Measurements from ENCODE around the gene SLC30A2. TPM values are rescaled to one million over a fixed set of nuclear protein-coding genes. Genes with fewer than 3 reads are reported as not detected.

Gene SLC30A2
- total and polyA plus RNA-seq, 9 of the 15 experiments (the other 6 are each of a cell fraction or from before 2014, with no cell fraction given): 0.01 to 0.18 (median 0.06) TPM; not detected in 3

GRCh38 chr1:26035959-26036755 is 9.8 kb downstream of the SLC30A2 start (continued):
- TF ChIP-seq BACH1 (tag; IDR thresholded peaks at IDR 0.05) (no peak), KLF6 (CRISPR knock-in tag; IDR thresholded peaks at IDR 0.05; ENCODE audit: borderline replicate concordance) (no peak), TCF7L2 (IDR thresholded peaks at IDR 0.05; ENCODE audit: low read depth, low read length) (no peak), RBM14 (IDR thresholded peaks at IDR 0.05; ENCODE audit: borderline replicate concordance, insufficient read depth, low read depth, low read length) (no peak), PRMT5 (CRISPR knock-in tag; IDR thresholded peaks at IDR 0.05) (no peak), NEUROD1 (IDR thresholded peaks at IDR 0.05; ENCODE audit: borderline replicate concordance, low read depth, low read length, partially characterized antibody) (no peak), PML (IDR thresholded peaks at IDR 0.05; ENCODE audit: low read length) (no peak), PHF8 (IDR thresholded peaks at IDR 0.05; ENCODE audit: borderline replicate concordance, low read length) (no peak), RB1 (IDR thresholded peaks at IDR 0.05; ENCODE audit: low read depth) (peak; percentile 96), CC2D1A (IDR thresholded peaks at IDR 0.05) (peak; percentile 81), KLF10 (CRISPR knock-in tag; IDR thresholded peaks at IDR 0.05) (no peak), FOXM1 (IDR thresholded peaks at IDR 0.05; ENCODE audit: low read depth) (no peak), FOXM1 (CRISPR knock-in tag; IDR thresholded peaks at IDR 0.05; ENCODE audit: low read depth) (no peak)
- TF ChIP-seq, protein P1, sequence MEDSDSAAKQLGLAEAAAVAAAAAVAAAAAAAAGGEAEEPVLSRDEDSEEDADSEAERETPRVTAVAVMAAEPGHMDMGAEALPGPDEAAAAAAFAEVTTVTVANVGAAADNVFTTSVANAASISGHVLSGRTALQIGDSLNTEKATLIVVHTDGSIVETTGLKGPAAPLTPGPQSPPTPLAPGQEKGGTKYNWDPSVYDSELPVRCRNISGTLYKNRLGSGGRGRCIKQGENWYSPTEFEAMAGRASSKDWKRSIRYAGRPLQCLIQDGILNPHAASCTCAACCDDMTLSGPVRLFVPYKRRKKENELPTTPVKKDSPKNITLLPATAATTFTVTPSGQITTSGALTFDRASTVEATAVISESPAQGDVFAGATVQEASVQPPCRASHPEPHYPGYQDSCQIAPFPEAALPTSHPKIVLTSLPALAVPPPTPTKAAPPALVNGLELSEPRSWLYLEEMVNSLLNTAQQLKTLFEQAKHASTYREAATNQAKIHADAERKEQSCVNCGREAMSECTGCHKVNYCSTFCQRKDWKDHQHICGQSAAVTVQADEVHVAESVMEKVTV (CRISPR knock-in tag; IDR thresholded peaks at IDR 0.05): peak; percentile 97
- TF ChIP-seq, protein P2, sequence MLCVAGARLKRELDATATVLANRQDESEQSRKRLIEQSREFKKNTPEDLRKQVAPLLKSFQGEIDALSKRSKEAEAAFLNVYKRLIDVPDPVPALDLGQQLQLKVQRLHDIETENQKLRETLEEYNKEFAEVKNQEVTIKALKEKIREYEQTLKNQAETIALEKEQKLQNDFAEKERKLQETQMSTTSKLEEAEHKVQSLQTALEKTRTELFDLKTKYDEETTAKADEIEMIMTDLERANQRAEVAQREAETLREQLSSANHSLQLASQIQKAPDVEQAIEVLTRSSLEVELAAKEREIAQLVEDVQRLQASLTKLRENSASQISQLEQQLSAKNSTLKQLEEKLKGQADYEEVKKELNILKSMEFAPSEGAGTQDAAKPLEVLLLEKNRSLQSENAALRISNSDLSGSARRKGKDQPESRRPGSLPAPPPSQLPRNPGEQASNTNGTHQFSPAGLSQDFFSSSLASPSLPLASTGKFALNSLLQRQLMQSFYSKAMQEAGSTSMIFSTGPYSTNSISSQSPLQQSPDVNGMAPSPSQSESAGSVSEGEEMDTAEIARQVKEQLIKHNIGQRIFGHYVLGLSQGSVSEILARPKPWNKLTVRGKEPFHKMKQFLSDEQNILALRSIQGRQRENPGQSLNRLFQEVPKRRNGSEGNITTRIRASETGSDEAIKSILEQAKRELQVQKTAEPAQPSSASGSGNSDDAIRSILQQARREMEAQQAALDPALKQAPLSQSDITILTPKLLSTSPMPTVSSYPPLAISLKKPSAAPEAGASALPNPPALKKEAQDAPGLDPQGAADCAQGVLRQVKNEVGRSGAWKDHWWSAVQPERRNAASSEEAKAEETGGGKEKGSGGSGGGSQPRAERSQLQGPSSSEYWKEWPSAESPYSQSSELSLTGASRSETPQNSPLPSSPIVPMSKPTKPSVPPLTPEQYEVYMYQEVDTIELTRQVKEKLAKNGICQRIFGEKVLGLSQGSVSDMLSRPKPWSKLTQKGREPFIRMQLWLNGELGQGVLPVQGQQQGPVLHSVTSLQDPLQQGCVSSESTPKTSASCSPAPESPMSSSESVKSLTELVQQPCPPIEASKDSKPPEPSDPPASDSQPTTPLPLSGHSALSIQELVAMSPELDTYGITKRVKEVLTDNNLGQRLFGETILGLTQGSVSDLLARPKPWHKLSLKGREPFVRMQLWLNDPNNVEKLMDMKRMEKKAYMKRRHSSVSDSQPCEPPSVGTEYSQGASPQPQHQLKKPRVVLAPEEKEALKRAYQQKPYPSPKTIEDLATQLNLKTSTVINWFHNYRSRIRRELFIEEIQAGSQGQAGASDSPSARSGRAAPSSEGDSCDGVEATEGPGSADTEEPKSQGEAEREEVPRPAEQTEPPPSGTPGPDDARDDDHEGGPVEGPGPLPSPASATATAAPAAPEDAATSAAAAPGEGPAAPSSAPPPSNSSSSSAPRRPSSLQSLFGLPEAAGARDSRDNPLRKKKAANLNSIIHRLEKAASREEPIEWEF (CRISPR knock-in tag; IDR thresholded peaks at IDR 0.05): no peak
- TF ChIP-seq, protein P3, sequence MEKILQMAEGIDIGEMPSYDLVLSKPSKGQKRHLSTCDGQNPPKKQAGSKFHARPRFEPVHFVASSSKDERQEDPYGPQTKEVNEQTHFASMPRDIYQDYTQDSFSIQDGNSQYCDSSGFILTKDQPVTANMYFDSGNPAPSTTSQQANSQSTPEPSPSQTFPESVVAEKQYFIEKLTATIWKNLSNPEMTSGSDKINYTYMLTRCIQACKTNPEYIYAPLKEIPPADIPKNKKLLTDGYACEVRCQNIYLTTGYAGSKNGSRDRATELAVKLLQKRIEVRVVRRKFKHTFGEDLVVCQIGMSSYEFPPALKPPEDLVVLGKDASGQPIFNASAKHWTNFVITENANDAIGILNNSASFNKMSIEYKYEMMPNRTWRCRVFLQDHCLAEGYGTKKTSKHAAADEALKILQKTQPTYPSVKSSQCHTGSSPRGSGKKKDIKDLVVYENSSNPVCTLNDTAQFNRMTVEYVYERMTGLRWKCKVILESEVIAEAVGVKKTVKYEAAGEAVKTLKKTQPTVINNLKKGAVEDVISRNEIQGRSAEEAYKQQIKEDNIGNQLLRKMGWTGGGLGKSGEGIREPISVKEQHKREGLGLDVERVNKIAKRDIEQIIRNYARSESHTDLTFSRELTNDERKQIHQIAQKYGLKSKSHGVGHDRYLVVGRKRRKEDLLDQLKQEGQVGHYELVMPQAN (IDR thresholded peaks at IDR 0.05; ENCODE audit: borderline replicate concordance): no peak
- TF ChIP-seq, protein P4, sequence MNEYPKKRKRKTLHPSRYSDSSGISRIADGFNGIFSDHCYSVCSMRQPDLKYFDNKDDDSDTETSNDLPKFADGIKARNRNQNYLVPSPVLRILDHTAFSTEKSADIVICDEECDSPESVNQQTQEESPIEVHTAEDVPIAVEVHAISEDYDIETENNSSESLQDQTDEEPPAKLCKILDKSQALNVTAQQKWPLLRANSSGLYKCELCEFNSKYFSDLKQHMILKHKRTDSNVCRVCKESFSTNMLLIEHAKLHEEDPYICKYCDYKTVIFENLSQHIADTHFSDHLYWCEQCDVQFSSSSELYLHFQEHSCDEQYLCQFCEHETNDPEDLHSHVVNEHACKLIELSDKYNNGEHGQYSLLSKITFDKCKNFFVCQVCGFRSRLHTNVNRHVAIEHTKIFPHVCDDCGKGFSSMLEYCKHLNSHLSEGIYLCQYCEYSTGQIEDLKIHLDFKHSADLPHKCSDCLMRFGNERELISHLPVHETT (CRISPR knock-in tag; conservative IDR thresholded peaks at IDR 0.05 in 1 of 2, IDR thresholded peaks at IDR 0.05 in 1 of 2): no peak
